Fibroblast of mammary gland (primary cell): ENCODE measurements around the gene PABPC1L.

Source experiments
- DNase-seq: peaks from one replicate; pipeline ENCODE4 v3.0.0-alpha.2; 2010; ENCODE audit warnings: low read depth
- H3K4me3 ChIP-seq: 2 replicates; pipeline ENCODE4 v1.5.1; 2011; ENCODE audit warnings: low read depth, mild to moderate bottlenecking, low read length, moderate library complexity; ENCODE audit not compliant: control insufficient read depth
- CTCF ChIP-seq: conservative IDR thresholded peaks from 2 replicates; pipeline ENCODE4 v1.5.1; 2011; ENCODE audit warnings: low read depth, low read length, inconsistent platforms; ENCODE audit not compliant: control insufficient read depth, insufficient read depth

PABPC1L gene

GRCh38 chr20:44948513-44948912 lies 38.7 kb downstream of the PABPC1L start:
- no peak for TF ChIP-seq CTCF
- no peak for DNase-seq
- H3K4me3 ChIP-seq, result no peak overlapping the region

GRCh38 chr20:44950368-44950767 lies 40.5 kb downstream of the PABPC1L start:
- H3K4me3 ChIP-seq, result no peak overlapping the region
- DNase-seq, result no peak
- no peak for TF ChIP-seq CTCF

- no peak for TF ChIP-seq CTCF
- no peak for DNase-seq
- H3K4me3 ChIP-seq, result no peak overlapping the region
Observed at GRCh38 chr20:44952731-44953130, 42.9 kb downstream of the PABPC1L start.

- TF ChIP-seq CTCF, result no peak
- H3K4me3 ChIP-seq, result no peak overlapping the region
- DNase-seq, result no peak
Observed at GRCh38 chr20:44954211-44954610, 44.4 kb downstream of the PABPC1L start.

- DNase-seq, result no peak
- no peak for TF ChIP-seq CTCF
- H3K4me3 ChIP-seq, result no peak overlapping the region
Observed at GRCh38 chr20:44955270-44955669, 45.4 kb downstream of the PABPC1L start.

- H3K4me3 ChIP-seq, result no peak overlapping the region
- no peak for TF ChIP-seq CTCF
- no peak for DNase-seq
Observed at GRCh38 chr20:44956410-44956809, 46.5 kb downstream of the PABPC1L start.

- no peak for TF ChIP-seq CTCF
- peak overlapping the region; percentile 65 for H3K4me3 ChIP-seq
Observed at GRCh38 chr20:44958276-44958675, 48.4 kb downstream of the PABPC1L start.

More at GRCh38 chr20:44958276-44958675, 48.4 kb downstream of the PABPC1L start:
- DNase-seq, result no peak
